Measurements from ENCODE around the gene SLC5A2.

DNA sequence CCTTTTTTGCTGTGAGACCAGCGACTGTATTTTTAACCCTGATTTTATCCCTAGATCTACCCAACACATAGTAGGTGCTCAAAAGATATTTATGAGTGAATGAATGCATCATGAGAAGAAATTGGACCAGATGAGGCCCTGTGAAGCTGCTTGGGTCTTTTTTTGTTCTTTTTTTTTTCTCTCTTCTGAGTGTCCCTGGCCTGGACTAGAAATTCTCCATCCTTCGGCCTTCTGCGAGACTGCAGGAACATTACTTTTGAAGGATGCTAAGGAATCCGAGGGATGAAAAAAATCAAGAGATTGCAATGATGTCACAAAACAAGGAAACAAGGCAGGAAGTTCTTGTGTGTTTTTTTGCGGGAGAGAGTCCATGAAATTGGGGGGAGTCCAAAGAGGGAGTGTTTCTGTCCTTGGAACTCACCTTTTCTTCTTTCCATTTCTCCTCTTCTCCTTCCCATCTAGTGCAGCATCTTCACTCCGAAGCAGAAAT lies 25.8 kb downstream of the SLC5A2 start:
- TF ChIP-seq, protein P1, sequence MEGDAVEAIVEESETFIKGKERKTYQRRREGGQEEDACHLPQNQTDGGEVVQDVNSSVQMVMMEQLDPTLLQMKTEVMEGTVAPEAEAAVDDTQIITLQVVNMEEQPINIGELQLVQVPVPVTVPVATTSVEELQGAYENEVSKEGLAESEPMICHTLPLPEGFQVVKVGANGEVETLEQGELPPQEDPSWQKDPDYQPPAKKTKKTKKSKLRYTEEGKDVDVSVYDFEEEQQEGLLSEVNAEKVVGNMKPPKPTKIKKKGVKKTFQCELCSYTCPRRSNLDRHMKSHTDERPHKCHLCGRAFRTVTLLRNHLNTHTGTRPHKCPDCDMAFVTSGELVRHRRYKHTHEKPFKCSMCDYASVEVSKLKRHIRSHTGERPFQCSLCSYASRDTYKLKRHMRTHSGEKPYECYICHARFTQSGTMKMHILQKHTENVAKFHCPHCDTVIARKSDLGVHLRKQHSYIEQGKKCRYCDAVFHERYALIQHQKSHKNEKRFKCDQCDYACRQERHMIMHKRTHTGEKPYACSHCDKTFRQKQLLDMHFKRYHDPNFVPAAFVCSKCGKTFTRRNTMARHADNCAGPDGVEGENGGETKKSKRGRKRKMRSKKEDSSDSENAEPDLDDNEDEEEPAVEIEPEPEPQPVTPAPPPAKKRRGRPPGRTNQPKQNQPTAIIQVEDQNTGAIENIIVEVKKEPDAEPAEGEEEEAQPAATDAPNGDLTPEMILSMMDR (IDR thresholded peaks at IDR 0.05) = no peak
- TF ChIP-seq POLR2A (IDR thresholded peaks at IDR 0.05) = no peak
